ENCODE results near the gene BNC2. TPM values are rescaled to one million over a fixed set of nuclear protein-coding genes. Genes with fewer than 3 reads are reported as not detected.
A peak's percentile ranks its signal among the peaks of the same experiment; 100 is the strongest.

BNC2 gene
- total and polyA plus RNA-seq, 2 of the 4 experiments (the other 2 are of a cell fraction) = 15.5 to 45.2 TPM

DNA sequence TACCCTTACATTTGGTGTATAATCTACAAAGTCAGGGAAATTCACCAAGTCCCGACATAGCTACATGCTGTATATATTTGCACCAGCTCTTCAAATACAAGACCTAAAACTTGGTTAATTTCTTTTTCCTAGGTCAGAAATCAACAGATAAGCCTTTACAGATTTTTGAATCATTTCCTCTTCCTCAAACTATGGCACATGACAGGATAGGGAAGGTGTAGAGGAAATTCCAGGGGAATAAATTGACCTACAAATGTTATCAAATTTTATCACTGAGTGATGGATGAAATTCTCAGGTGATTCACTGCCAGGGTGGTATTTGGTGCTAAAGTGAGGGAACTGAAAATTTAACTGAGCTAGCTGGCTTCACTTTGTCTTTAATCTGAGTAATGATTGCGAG is 360.0 kb downstream of the BNC2 start:
- Histone ChIP-seq H3K23ac (ENCODE audit: low read depth, low read length) (no peak overlapping the region), H3K9ac (ENCODE audit: low read depth, low read length) (no peak overlapping the region), H3K18ac (ENCODE audit: low read depth, low read length) (no peak overlapping the region; the same call in 1 of the 2 replicates), H2BK20ac (ENCODE audit: low read depth, low read length) (peak overlapping the region; percentile 52; the same call in 1 of the 2 replicates), H3K9me1 (ENCODE audit: insufficient read depth, low read length) (peaks cover 12% of the 10 kb centered on the region), H2BK120ac (ENCODE audit: low read depth, low read length) (peak overlapping the region; percentile 17; the same call in 1 of the 2 replicates), H2AFZ (replicated peaks; ENCODE audit: low read length, poor library complexity) (no peak overlapping the region), H3K4me1 (ENCODE audit: control insufficient read depth, insufficient read depth, low read length) (peaks cover 18% of the 10 kb centered on the region), H4K8ac (ENCODE audit: low read depth in 2 of 2, low read length in 2 of 2) (peak overlapping the region in 1 of 2 experiments; percentile 7; a peak in 1 of 4 replicates), H3K27ac (ENCODE audit: insufficient read depth, low read length) (no peak overlapping the region), H4K91ac (ENCODE audit: insufficient read depth, low read depth, low read length) (peak overlapping the region; percentile 16; the same call in 1 of the 2 replicates), H3K56ac (ENCODE audit: extremely low read depth, insufficient read depth, low read length) (no peak overlapping the region), H3K14ac (replicated peaks; ENCODE audit: low read depth, low read length) (peak overlapping the region; percentile 27; the same call in 1 of the 2 replicates), H3K9me3 (ENCODE audit: control insufficient read depth, insufficient read depth, low read length) (no peaks in the 10 kb centered on the region), H3K27me3 (ENCODE audit: control insufficient read depth, insufficient read depth, low read length) (no peaks in the 10 kb centered on the region), H2BK15ac (ENCODE audit: low read depth, low read length) (no peak overlapping the region), H3K4me3 (ENCODE audit: insufficient read depth, low read depth, low read length) (no peak overlapping the region), H2AK5ac (ENCODE audit: low read depth, low read length) (no peak overlapping the region), H4K5ac (ENCODE audit: low read depth, low read length) (no peak overlapping the region), H2BK5ac (ENCODE audit: low read depth, low read length, poor library complexity, severe bottlenecking) (no peak overlapping the region), H2AK9ac (replicated peaks; ENCODE audit: low read depth, low read length, poor library complexity) (no peak overlapping the region), H3K36me3 (ENCODE audit: control insufficient read depth, insufficient read depth, low read length) (no peaks in the 10 kb centered on the region; the same call in 1 of the 2 replicates), H4K20me1 (ENCODE audit: insufficient read depth, low read length) (no peaks in the 10 kb centered on the region), H3K4me2 (ENCODE audit: low read depth, low read length) (no peak overlapping the region), H3K79me1 (ENCODE audit: low read depth in 1 of 2, low read length in 2 of 2) (peaks cover 26 to 46% of the 10 kb centered on the region in 2 experiments), H3K4ac (ENCODE audit: low read depth, low read length) (no peak overlapping the region)
- in situ Hi-C loops (cut with MboI; ENCODE audit: low sequenced_read_pairs) (no loop called here), dilution Hi-C loops (cut with HindIII; ENCODE audit: low sequenced_read_pairs, unreplicated experiment) (no loop called here), intact Hi-C loops (cut with micrococcal nuclease) (no loop called here)
- POLR2A ChIA-PET (ENCODE audit: unreplicated experiment) = no interaction called here
- BruUV-seq (replicated peaks) = no TSS peak
- no peak for DNase-seq
- CTCF ChIA-PET = interaction anchor here (0.6 to 0.8 kb wide), 2 partner anchors 18 to 23 kb away, joined by 3 to 5 read pairs; no protein-coding TSS in a partner anchor
- ATAC-seq (ENCODE audit: low read depth) = no peak
- TF ChIP-seq CHD1 (IDR thresholded peaks at IDR 0.05; ENCODE audit: low read depth, low read length) (no peak), RCOR1 (IDR thresholded peaks at IDR 0.05; ENCODE audit: insufficient replicate concordance, low read length) (no peak), ELK1 (IDR thresholded peaks at IDR 0.05; ENCODE audit: borderline replicate concordance, low read depth, low read length) (no peak)
- no CpG with 5 or more reads among the region's 2 CpGs for WGBS, 2 experiments (ENCODE audit: extremely low coverage in 2 of 2, insufficient read length in 1 of 2)
